Fibroblast of mammary gland (primary cell): ENCODE data around the gene NPPB.

Experiments
- DNase-seq: peaks from one replicate; pipeline ENCODE4 v3.0.0-alpha.2; 2010; ENCODE audit warnings: low read depth
- H3K4me3 ChIP-seq: 2 replicates; pipeline ENCODE4 v1.5.1; 2011; ENCODE audit warnings: low read depth, mild to moderate bottlenecking, low read length, moderate library complexity; ENCODE audit not compliant: control insufficient read depth
- CTCF ChIP-seq: conservative IDR thresholded peaks from 2 replicates; pipeline ENCODE4 v1.5.1; 2011; ENCODE audit warnings: low read depth, low read length, inconsistent platforms; ENCODE audit not compliant: control insufficient read depth, insufficient read depth

The NPPB gene

GRCh38 chr1:11880181-11880575 lies 21.4 kb upstream of the NPPB start:
- no peak for TF ChIP-seq CTCF
- no peak overlapping the region for H3K4me3 ChIP-seq
- no peak for DNase-seq

DNA sequence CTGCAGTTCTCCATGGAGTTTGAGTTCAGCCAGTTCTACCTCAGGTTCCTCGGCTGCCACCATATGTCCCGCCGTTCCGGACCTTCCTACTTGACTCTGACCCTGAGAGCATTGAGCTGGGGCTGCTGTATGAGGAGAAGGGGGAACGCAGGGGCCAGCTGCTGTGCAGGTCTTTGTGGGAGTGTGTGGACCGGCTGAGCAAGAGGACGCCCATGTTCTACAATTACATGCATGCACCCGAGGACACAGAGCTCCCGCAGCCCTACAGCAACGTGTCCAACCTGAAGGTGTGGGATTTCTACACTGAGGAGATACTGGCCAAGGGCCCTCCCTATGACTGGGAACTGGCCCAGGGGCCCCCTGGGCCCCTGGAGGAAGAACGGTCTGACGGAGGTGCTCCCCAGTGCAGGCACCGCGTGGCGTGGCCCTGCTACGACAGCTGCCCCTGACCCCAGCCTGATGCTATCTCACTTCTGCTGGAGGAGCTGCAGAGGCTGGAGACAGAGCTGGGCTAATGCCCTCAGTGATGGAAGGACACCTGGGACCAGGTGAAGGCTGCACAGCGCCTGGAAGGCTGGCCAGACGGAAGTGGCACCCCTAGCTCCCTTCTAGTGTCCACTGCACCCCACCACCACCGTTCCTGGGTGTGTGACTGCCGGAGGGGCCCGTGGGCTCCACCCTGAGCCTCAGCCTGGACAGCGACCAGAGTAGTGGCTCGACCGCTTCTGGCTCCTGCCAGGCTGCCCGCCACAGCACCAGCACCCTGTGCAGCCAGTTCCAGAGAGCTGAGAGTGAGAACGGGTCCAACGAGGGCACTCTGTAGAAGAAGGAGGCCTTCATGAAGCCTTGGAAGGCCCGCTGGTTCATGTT lies 20.8 kb upstream of the NPPB start:
- TF ChIP-seq CTCF, result no peak
- DNase-seq, result no peak
- no peak overlapping the region for H3K4me3 ChIP-seq

- no peak overlapping the region for H3K4me3 ChIP-seq
- TF ChIP-seq CTCF, result no peak
- no peak for DNase-seq
These were observed 20.1 kb upstream of the NPPB start for GRCh38 chr1:11878891-11879190.

GRCh38 chr1:11878081-11878890 lies 19.5 kb upstream of the NPPB start:
- no peak for TF ChIP-seq CTCF
- H3K4me3 ChIP-seq, result no peak overlapping the region
- no peak for DNase-seq

GRCh38 chr1:11877074-11877473 lies 18.3 kb upstream of the NPPB start:
- no peak for TF ChIP-seq CTCF
- DNase-seq, result no peak
- H3K4me3 ChIP-seq, result no peak overlapping the region

DNA sequence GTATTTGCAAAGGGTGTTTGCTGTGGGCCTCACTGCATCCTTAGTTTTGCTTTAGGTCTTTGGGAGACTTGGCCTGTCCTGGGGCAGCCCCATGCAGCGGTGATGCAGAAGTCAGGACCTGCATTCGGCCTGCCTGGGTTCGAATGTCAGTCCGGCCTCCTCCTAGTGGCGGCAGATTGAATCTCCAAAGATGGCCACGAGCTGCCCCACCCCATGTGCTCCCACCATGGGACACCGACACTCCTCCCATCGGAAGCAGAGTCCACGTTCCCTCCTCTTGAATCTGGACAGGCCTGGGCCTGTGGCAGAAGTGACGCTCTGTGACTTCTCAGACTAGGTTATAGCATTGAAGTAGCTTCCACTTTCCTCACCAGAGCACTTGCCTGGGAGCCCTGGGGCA lies 16.3 kb upstream of the NPPB start:
- no peak overlapping the region for H3K4me3 ChIP-seq
- no peak for TF ChIP-seq CTCF
- DNase-seq, result no peak

DNA sequence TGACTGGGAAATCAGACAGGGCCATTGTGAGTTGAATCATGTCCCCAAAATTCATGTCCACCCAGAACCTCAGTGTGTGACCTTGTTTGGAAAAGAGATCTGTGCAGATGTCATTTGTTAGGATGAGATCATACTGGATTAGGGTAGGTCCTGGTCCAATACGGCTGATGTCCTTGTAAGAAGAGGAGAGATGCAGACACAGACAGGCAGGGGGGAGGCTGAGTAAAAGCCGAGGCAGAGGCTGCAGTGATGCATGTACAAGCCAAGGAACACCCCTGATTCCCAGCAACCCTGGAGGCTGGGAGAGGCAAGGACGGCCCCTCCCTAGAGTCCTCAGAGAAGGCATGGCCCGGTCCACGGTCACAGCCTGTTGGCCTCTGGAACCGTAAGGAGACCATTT lies 15.9 kb upstream of the NPPB start:
- no peak for TF ChIP-seq CTCF
- no peak overlapping the region for H3K4me3 ChIP-seq
- no peak for DNase-seq
